IPS-NIHi11 (cell line): ENCODE data around the gene RIMKLA.

ENCODE experiments used
- DNase-seq: peaks from one replicate; pipeline ENCODE4 v3.0.0; 2012; ENCODE audit warnings: mixed read lengths, low spot score

RIMKLA gene

DNA sequence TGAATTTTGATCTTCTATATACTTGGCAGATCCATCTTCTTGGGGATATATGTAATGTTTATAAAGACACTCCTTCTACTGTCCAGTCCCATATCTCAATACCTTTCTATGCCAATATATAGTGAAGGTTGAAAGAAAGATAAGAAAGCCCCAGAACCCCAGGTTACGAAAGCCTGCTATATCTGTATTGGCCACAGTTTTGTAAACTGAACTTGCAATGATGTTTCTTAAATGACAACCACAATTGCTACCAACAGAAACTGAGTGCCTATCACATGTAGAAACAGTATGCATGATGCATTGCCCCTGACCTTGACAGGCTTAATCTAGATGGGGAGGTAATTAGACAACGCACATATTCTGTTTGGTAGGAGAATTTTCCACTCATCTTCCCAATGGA lies 7.8 kb upstream of the RIMKLA start:
- DNase-seq = no peak

DNA sequence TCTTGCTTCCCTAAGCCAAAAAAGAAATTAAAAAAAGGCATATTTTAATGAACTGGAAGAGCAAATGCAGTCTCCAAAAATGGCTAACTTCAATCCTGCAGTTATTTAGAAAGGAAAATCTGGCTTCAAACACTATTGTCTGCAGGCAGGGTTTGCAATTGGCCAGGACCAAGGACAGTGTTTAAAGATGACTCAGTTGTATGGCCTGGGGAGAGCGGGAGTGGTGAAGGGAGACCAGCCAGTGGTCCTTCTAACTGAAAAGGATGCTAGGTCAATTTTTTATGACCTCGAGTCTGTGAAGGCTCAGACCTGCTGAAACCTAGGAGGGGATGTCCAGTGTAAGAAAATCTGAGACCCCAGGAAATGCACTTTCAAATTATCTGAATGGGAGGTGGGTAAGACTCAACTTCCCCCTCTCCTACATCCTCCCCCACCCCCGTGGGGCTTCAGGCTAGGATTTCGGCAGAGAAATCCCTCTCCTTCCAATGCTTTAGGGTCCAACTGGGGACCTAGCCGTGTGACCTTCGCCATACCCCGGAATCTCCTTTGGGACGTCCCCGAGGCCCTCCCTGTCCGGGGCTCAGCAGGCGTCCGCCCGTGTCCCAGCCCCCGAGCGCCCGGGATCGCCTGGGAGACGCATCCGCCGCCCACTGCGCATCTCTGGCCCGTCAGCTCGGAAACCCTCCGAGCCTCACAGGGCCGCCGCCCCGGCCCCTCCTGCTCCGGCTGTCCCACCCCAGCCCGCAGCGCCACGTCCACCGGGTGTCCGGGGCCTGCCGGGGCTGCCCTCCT lies 602 bp upstream of the RIMKLA start:
- peak; percentile 70 for DNase-seq

DNA sequence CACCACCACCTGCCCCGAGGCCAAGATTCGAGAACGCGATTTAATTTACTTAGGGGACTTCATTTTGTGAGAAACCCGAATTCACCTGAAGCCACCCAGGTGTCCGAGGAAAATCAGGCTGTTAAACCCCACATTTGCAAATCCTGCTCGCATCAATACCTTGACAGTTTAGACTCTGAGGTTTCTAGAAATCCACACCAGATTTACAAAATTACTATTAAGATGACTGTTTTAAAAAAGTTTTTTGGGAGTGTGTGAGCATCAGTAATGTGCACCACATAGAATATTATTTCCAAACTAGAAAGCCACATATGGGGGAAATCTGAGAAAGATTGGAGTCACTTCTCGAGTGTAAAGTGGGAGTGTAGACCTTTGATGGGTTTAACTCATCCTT lies 685 bp downstream of the RIMKLA start:
- no peak for DNase-seq

DNA sequence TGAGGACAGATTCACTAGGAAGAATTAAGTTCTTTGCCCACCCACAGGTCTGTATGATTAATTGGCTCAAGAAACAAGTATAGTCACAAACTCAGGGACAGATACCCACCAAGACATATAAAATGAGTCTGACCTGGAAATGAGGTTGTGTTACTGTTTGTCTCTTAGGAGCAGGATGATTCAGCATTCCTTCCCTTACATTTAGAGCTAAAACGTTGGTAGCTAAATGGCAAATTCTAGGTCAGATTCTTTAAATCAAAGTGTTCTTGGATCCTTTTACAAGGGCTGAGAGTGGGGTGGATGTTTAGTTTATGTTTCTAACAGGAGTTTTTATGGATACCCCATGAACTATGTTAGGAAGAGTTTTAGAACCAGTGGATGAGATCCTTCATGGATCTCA lies 4.7 kb downstream of the RIMKLA start:
- DNase-seq = no peak

DNA sequence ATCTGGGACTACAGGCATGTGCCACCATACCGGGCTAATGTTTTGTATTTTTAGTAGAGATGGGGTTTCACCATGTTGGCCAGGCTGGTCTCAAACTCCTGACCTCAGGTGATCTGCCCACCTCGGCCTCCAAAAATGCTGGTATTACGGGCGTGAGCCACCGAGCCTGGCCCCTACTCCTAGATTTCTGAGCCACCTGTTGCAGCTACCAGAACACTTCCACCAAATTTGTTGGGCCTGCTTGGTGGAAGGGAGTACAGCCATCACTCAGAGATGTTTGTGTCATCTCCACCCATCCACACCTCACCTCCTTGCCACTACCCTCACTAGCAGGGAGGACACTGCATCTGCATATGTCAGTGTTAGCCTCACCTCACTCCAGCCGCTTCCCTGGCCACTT lies 5.5 kb downstream of the RIMKLA start:
- DNase-seq = no peak

DNA sequence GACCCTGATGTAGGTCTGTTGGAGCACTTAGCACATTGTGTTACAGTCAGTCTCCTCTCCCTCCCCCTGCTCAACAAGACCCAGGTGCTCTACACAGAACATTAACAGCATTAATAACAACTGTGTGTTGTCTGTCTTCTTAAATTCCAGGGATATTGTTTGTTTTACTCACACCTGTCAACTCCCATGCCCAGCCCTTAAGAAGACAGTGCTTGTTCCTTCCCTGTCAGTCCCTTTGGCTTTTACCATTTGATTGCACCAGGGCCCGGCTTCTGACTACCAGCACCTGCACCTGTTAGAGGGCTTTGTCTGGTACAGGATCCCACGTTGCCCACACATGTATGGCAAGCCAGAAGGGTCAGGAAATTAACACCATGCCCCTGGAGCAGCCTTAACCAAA lies 11.7 kb downstream of the RIMKLA start:
- no peak for DNase-seq

DNA sequence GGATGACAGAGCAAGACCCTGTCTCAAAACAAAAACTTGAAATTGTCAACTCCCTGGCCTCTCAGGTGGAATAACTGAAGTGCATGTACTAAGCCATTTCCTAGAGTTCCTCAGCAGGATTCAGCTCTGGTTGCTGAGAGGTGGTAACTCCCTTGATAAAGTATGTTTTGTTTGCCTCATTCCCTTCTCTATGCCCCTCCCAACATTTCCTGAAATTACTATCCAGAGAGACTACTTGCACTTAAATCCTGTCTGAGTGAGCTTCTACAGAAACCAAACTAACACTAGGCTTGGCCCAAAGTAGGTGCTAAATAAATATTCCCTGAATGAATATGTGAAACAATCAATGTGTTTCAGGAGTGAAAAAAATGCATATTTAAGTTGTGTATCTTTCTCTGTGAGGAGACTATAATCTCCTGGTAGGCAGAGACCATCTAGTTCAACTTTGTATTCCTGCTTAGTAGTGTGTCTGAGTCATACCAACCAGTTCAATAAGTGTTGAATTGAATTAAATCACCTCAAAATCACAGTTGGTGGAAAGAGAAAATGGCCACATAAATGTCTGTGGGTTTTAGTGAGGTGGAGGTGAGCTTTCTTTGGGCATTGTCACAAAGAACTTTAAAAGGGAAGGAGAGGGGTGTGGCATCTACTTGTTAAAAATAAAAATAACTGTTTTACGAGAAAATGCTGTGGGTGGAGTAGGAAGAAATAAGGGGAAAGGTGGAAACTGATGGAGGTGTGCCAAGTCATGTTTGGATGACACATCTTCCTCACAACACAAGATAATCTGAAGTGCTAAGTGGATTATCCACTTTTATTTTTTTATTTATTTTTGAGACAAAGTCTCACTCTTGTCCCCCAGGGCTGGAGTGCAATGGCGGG lies 12.6 kb downstream of the RIMKLA start:
- no peak for DNase-seq

DNA sequence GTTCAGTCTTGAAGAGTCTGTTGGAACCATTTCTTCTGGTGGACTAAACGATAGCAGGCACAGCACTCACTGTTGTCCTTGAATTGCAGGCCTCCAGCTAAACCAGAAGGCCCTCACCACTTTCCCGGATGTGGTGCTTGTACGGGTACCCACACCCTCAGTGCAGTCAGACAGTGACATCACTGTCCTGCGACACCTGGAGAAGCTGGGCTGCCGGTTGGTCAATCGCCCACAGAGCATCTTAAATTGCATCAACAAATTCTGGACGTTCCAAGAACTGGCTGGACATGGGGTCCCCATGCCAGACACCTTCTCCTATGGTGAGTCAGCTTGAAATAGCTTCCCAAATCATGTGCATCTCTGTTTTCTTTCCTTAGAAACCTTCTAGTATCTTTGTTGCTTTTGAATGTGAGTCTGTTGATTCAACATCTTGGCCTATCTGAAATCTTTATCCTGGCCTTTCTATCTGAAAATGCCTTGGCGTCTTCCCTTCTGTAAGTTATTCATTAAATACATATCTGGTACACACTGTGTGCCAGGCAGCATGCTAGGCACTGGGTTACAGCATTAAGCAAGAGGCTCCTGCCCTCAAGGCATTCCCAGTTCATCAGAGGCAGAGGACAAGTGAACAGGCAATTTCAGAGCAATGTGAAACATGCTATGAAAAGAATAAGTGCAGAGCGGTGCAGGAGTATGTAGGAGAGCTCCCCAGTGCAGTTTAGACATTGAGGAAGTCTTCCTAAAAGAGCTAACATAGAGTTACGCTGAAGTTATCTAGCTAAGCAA lies 18.9 kb downstream of the RIMKLA start:
- DNase-seq = no peak

DNA sequence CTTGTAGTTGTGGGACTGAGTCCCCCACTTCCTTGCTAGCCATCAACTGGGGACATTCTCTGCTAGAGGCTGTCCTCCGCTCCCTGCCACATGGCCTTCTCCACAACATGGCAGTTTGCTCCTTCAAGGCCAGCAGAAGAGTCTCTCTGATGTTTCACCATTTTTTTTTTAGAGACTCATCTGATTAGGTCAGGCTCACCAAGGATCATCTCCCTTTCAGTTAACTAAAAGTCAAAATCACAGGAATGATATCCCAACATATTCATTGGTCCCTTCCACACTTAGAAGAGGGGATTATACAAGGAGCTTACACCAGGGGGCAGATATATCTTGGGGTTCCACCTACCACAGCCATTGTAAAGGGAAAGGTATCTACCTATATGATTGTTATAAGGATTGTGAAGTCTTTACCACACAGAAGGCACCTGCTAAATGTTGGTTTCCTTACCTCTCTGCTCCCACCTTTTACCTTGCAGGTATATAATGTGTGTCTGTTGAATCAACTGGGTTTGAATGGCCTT lies 23.3 kb downstream of the RIMKLA start:
- no peak for DNase-seq

DNA sequence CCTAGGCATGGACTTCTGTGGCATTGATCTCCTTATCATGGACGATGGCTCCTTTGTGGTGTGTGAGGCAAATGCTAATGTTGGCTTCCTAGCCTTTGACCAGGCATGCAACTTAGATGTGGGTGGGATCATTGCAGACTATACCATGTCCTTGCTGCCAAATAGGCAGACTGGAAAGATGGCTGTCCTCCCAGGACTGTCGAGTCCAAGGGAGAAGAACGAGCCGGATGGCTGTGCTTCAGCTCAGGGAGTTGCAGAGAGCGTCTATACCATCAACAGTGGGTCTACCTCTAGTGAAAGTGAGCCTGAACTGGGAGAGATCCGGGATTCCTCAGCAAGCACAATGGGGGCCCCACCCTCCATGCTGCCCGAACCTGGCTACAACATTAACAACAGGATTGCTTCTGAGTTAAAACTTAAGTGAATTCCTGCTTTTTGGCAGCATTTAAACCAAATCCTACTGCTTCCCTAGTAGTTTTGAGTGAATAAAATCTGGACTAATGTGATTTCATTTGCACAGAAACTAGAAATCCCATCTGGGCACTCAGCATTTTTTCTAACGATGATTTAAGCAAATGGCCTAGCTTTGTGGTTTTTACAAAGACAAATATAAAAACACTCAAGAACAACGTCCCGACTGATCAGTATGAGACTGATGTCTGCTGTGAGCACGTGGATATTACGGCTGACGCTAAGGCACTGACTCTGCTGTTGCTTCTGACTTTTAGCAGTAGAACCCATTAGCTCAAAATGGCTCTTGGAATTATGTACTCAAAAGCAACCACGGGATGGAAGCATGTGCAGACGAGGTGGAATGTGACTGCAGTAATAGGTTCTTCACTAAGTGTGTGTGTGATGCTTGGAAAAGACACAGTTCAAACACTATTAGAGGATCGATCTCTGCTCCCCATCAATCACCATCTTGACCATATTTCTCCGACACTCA lies 34.2 kb downstream of the RIMKLA start:
- DNase-seq = no peak

DNA sequence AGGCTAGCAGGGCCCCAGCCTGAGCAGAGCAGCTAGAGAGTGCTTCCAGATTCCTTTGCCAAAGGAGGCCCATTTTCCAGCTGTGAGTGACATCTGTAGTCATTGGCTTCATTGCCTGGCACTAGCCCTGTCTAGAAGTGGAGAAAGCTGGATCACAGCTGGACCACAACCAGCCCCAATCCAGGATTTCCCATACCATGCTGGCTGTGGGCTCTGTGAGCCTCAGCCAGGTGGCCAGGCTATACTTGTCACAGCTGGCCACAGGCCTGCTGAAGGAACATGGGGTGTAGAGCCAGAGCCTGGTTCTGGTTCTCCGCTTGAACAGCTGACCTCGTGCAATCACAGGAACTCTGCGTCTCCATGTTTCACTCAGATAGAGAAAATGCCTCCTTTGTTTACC lies 36.6 kb downstream of the RIMKLA start:
- no peak for DNase-seq

DNA sequence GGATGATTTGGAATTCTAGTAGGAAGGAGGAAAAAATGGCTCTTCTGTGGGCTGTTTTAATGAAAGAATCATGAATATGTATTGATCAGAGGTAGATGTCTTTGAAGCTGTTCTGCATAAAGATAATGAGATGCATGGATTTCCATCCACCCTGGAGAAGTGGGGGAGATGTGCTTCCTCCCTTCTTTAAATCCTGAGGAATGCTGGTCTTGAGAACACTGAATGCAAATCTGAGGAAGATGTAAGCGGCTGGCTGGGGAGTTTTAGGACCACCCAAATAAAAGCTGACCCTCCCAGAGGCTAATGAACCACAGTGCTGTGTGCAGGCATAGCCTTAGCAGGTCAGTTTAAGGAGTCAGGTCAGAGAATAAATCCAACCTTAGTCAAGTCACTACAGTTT lies 37.9 kb downstream of the RIMKLA start:
- DNase-seq = peak; percentile 20

DNA sequence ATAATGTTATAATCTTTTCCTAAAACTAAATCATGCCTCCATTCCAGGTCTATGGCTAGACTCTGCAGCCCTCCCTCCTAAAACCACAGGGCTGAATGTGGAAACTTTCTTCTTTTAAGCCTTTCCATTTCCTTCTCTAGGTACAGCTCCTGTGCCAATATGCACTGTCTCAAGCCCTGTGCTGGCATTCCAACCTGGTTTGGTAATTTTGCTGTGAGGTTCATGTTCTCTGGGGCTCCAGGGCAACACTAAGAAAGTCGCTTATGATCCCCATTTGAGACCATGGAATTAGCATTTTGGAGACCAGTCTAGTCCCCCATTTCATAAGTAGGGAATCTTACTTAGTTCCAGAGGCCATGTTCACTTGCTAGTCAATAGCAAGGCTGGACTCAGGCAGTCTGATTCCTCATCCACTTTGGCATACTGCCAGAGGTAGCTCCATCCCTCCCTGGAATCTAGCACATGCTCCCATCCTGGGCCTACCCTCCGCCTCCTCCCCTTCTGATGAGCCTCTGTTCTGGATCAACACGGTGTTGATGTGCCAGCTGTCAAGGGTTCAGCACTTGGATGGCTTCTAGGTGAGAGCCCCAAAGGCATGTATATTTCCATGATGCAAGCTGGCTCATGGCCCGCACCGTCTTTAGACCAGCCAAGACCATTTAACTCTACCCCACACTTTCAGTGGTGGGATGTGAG lies 38.7 kb downstream of the RIMKLA start:
- DNase-seq = no peak

DNA sequence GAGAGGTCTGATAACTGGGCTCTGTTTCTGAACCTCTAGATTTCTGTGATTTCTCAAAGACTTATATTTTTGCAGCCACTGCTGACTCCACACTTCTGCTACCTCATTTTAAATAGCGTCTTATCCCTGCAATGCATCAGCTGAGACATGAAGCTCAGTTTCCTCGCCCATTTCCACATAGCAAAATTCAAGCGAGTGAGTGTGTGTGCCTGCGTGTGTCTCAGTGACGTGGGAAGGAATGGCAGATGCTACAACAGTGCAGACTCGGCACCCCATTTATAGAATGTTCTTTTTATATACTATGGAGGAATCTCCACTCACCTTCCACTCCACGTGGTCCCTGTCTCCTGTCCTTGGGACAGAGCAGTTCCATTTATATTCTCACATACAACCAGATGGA lies 39.5 kb downstream of the RIMKLA start:
- DNase-seq = no peak

DNA sequence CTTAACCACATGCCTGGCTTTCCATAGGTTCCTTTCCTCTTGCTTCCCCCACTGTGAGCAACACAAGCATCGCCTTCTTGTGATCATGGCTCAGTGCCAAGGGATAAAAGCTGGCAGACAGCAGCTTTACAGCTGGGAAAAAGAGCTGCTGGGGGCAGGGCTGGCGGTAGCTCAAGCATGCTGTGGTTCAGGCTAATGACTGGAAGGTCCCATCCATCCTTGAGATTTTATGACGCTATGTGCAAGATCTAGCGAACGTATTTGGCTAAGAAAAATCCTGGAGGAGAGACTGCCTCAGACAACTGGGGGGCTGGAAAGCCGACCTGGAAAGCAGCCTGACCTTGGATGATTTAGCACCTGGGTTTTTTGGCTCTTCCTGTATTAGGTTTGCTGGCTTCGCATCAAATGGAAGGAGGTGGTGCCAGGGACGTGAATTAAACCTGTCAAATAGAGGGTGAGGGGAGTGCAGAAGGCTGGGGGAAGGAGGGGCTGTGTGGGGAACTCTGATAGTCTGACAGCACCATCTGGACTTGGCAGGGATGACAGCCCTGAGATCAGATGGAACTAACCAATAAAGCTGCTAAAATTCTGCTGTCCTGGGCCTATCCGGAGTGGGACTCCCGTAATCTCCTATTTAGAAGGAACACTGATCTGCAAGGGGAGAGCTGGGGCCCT lies 40.5 kb downstream of the RIMKLA start:
- DNase-seq = no peak

DNA sequence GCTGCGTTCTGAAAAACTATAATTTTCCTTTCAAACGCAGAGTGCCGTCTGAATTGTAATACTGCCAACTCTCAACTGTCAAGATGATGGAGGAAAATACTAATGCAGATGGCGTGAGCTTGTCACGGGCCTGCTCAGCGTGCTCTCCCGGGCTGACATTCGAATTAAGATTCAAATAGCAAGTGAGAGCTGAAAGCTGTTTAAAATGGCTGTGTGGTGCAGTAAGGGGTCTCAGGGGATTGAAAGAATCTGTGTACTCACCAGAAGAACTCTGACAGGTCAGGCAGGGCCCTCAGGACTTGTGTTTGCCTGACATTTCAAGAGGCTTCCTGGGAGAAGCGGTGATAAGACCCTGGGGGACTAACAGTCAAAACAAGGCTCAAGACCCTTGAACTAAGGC lies 42.1 kb downstream of the RIMKLA start:
- no peak for DNase-seq

DNA sequence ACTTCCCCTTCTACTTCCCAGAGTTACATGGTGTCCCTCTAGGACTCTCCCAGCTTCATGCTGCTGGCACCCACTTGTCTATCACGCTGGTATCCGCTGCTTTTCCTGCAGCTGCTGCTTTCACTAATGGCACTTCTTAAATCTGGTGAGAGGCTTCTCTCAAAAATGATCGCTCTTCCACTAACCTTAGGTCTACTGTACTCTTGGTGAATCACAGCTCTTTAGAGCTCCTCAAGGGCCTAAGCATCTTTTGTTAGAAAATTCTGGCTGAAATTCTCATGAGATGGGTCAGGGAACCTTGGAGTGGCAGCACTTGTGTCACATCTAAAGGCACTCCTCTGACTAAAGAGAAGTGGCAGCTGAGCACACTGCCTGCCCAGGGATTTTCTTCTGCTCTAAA lies 43.1 kb downstream of the RIMKLA start:
- no peak for DNase-seq

DNA sequence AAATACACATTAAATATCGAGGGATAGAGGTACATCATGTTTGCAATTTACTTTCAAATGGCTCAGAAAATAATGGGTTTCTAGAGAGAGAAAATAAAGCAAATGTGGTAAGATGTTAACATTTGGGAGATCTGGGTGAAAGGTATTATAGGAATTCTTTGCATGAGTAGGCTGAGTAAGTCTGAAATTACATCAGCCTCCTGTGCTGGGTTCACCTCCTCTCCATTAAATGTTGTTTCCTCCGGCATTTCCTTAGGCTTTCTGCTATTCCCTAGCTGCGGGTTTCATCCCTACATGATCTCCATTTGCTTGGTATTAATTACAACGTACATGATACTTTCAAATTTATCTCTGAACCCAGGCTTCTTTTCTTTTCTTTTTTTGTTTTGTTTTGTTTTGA lies 43.6 kb downstream of the RIMKLA start:
- no peak for DNase-seq

DNA sequence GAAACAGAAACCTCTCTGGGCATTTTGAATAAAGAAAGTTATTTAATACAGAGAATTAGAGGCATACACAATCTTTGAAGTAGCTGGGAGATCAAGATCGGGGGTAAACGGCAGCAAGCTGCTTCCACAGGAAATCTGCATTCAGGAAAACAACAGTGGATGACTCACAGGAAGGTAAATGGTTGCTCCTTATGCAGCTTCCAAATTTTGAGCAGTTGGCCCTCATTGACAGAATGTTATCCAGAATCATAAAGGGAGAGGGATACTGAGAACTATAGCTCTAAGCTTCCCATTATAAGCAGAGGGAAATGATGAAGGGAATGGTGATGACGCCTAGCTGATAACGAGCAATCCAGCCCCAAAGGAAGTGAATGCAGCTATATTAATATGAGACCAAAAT lies 46.6 kb downstream of the RIMKLA start:
- DNase-seq = no peak

DNA sequence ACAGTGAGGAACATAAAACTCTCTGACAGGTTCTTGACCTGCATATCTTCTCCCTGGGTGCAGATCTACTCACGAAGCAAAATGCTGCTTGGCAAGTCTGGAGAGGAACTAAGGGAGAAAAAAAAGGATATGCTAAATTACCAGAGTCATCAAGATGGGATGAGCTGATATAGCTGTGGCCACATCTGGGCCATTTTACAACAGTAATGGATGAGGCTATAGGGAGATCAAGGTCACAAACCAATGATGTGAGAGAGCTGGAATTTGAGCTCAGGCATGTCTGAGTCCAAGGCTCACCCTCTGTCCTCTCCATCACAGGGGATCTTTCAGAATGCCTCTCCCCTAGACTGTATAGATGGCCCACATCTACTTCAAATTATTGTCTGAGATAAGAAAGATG lies 49.0 kb downstream of the RIMKLA start:
- DNase-seq = no peak
